HG03039 (cell line): ENCODE measurements around the gene JAKMIP1.

Experiments used
- ATAC-seq: cut with Tn5 transposase; IDR thresholded peaks from one replicate; pipeline ENCODE4 v1.9.1; 2021; ENCODE audit warnings: mild to moderate bottlenecking, moderate library complexity; ENCODE audit not compliant: unreplicated experiment

JAKMIP1 gene

GRCh38 chr4:6122496-6122895 is 77.9 kb downstream of the JAKMIP1 start:
- no peak for ATAC-seq

DNA sequence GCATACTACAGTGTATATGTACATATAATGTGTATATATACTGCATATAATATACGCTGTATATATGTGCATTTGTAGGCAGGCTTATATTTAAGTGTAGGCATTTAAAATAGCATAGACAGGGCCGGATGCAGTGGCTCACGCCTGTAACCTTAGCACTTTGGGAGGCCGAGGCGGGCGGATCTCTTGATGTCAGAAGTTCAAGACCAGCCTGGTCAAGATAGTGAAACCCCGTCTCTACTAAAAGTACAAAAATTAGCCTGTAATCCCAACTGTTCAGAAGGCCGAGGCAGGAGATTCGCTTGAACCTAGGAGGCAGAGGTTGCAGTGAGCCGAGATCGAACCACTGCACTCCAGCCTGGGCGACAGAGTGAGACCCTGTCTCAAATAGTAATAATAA is 78.4 kb downstream of the JAKMIP1 start:
- ATAC-seq: no peak

DNA sequence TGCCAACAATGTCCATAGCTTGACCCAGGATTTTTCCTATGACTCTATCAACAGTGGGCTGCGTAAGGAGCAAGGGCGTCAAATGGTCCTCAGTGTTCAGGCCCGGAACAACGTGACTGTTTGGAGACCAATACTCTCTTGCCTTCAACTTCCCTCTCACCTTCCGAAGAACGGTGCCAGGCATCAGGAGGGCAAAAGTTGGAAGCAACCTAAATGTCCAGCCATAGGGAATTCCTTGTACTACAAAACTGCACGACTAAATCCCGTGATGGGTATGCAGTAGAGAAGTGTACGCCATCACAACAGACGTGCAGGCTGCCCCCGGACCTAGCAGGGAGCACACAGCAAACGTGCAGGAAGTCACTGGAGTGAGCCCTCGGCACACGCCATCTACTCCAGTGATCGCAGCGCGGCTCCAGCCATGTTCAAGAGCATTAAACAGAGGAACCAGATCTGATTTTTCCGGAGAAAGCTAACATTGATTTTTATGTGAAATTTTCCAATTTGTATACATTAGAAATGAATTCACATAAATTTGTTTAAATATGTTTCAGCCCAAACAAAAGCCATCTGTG is 79.0 kb downstream of the JAKMIP1 start:
- no peak for ATAC-seq

GRCh38 chr4:6120361-6120760 is 80.0 kb downstream of the JAKMIP1 start:
- no peak for ATAC-seq

GRCh38 chr4:6119507-6120020 is 80.8 kb downstream of the JAKMIP1 start:
- ATAC-seq: no peak

- ATAC-seq: no peak
Measured at GRCh38 chr4:6118201-6118600, 82.1 kb downstream of the JAKMIP1 start.

DNA sequence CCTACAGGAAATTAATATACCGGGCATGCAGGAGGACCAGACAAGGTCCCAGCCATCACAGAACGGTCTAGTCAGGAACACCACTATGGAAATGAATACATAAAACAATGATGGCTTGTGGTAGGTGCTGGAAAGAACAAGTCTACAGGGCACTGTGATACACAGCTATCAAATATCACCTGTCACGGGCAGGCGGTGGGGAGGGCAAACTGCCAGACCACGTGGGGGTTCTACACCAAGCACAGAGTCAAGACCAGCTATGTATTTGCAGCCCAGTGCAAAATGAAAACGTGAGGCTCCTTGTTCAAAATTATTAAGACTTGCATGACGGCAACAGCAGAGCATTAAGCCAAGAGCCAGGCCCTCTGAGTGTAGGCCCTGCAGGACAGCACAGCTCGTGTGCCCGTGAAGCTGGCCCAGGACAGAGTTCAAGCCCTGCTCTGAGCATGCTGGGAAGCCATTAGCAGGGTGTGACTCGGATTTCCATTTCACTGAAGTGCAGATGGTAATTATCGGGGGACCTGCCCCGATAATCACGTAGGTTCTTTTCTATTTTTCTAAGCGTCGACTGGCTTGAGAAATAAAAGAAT is 83.6 kb downstream of the JAKMIP1 start:
- ATAC-seq: no peak

DNA sequence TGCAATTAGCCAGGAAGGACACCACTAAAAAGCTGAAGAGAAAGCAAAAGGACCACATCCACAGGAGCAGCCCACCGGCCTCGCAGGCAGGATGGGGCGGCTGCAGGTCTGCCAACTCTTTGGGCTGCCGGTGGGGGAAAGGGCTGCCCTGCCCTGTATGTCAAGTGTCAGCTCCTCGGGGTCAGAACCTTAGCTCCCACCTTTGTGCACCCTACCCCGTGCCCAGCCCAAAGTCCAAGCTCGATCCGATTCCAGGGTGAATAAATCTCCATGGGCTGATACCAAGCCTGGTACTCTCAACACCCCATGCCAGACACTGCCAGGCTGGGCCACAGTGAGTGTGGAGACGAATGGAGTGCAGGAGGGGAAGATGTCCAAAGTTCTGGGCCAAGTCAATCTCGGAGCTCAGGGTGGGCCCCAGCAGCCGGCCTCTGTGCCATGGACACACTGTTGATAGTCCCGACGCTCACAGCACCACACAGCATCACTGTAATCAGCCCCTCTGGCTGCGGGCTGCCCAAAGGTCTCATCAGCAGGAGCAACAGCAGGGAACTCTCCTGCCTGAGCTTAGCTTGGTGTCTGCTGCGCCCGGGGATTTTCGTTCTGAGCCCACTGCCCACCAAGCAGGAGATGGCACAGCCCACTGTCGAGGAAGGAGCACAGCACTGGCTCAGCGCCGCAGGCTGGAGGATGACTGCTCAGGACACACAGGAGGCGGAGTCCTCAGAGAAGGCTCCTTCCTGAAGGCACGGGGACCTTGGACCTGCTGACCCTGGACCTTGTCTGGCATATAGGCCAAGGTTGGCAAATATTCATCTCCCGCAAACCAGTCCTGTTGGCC is 84.4 kb downstream of the JAKMIP1 start:
- no peak for ATAC-seq

GRCh38 chr4:6115342-6115741 is 85.0 kb downstream of the JAKMIP1 start:
- no peak for ATAC-seq

DNA sequence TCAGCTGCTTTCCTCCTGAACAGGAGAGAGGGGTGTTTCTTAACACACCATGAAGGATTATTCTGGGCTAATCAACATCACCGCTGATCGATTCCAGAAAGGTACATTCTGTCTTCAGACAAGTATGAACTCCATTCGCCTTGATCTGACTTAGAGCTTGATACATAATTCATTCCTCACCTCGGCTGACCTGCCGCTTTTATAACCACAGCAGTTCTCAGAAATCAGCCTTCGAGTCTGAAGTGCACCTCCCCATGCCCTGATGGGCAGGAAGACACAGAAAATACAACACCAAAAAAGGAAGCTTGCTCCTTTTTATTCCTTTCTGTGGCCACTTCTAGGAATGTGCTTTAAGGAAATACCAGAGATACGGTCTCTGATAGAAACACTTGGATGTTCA is 85.7 kb downstream of the JAKMIP1 start:
- ATAC-seq: no peak

DNA sequence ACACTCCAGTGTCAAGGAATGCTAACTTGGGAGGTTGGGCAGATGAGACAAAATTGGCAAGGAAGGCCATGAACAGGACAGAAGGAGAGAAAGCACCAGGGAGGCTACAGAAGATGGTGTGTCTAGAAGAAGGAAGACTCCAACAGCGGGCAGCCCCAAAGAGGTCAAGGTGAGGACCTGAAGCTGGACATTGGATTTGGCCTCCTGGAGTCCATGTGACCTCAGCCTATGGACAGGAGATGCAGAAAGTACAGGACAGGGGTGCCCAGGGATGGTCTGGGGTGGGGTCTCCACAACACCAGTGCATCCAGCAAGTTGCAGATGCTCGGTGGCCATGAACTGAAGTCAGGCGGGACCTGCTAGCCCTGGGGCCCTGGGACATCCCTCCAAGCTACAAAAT is 86.2 kb downstream of the JAKMIP1 start:
- ATAC-seq: no peak

DNA sequence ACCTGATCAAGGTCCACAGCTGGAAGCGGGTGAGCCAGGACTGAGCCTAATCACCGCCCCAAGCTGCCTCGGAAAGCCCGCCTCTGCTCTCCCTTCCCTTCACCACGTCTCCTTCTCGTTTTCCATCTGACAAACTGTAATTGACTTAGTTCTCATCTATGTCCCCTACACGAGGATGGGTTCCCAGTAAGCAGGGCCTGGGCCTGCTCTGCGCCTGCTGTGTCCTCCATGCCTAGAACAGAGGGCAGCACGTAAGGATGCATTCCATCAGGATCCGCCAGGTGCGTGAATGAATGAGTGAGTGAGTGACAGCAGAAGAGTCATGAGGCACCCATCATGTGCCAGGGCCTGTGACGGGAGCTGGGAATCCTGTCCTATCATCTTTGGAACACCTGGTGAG is 86.7 kb downstream of the JAKMIP1 start:
- no peak for ATAC-seq

- no peak for ATAC-seq
Measured at GRCh38 chr4:6112606-6113290, 87.6 kb downstream of the JAKMIP1 start.

DNA sequence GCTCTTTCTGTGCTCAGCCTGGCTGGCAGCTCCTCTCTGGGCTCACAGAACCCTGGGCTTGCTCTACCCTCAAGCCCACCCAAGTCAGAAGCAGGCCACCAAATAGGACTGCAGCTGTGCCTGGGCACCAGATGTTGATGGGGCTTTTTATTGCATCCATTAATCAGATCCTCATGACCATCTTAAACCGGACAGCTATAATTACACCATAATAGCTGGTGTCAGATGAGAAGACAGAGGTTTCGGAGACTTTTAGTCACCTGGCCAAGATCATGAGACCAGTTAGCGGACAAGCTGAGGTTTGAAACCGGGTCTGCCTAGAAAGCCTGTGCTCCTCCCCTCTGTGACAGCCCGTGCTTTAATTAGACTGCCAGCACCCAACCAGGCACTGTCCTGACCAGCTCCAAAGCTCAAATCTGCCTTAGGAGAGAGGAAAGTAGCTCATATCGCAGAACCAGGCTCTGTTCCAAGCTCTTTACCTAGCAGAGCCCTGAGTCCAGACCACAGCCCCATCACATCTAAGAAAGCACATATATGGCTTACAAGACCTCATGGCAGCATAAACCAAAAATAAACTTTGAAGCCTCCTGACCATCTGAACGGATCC is 88.9 kb downstream of the JAKMIP1 start:
- ATAC-seq: no peak

DNA sequence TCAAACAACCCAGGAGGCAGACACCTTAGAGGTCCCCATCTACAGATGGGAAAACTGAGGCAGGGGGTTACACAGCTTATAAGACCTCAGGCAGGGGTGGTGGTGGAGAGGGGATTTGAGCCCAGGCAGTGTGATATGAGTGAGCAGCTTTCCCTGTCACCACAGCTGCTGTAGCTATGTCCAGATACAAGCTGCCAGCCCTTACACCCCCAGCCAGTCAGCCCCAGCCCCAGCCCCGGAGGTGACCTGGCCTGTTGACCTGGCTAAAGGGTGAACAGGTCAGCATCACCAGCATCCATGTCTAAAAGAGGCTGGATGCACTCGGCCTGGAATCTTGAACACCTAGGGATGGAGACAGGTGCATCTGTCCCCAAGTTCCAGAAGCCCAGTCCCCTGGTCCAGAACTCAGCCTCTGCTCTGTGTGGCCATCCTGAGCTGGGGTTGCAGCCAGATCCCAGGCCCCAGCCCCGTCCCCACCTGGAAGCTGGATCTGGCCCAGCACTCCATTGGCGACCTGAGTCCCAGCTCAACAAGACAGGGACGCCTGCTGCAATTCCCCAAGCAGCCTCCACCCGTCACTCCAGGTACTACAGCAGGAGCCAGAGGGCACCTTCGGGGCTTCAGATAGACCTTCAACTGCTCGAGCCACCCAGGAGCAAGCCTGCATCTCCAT is 89.5 kb downstream of the JAKMIP1 start:
- no peak for ATAC-seq

DNA sequence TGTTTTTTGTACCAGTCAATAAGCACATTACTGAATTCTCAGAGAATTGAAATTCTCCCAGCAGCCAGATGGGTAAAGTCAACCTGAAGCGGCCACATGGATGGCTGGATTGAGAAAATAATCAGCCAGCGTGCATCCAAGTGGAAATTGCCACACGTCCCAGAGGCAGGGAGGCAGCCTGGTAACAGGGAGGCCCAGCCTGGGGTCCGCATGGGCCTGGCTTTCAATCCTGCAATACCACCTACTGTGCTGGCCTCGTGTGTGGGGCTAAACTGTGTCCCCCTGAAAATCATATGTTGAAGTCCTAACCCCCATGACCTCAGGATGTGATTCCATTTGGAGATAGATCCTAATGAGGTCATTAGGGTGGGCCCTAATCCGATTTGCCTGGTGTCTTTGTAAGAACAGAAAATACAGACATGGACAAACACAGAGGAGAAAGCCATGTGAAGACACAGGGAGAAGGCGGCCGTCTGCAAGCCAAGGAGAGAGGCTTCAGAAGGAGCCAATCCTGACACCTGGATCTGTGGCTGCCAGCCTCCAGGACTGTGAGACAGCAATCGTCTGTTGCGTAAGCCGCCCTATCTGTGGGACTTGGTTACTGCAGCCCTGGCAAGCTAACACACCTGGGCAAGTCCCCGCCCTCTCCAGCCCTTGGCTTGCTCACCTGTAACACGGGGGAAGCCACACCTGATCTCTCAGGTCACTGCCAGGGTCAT is 90.3 kb downstream of the JAKMIP1 start:
- ATAC-seq: no peak

- ATAC-seq: no peak
Measured at GRCh38 chr4:6107886-6108285, 92.5 kb downstream of the JAKMIP1 start.

GRCh38 chr4:6107114-6107791 is 93.1 kb downstream of the JAKMIP1 start:
- no peak for ATAC-seq

DNA sequence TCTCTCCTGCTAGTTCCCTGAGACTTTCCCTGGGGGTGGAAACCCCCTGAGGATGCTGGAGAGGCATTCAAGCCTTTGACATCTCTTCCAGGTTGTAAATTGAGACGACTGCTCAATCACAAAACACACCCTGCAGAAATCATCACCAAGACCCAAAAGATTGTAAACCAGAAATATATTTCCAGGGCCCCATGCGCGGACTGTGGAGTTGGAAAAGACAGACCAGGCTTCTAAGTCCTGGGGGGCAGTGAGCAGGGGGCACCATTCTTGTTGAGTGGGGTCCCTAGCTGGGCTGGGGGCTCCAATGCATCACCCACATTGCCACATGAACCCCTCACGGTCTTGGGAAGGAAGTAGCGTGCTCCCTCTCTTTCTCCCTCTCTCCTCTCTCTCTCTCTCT is 94.2 kb downstream of the JAKMIP1 start:
- no peak for ATAC-seq
